Thoracic aorta (tissue), 2 donors: Measurements from ENCODE around the gene GTF2B. TPM values are rescaled to one million over a fixed set of nuclear protein-coding genes. Genes with fewer than 3 reads are reported as not detected.
"Not testable (repeated sequence)": the region's sequence is repeated elsewhere in the genome, so short reads cannot be mapped to it uniquely, and the experiment has no call there.

Experiments
- ATAC-seq: fragments of 150-250 bp; one replicate; pipeline ENCODE4 v1.8.0; 2017; ENCODE audit warnings: low read depth; ENCODE audit not compliant: insufficient number of reproducible peaks, low FRiP score
- DNase-seq: peaks from one replicate; pipeline ENCODE4 v3.0.0-alpha.2; 2020; ENCODE audit warnings: low spot score
- H3K27ac ChIP-seq, 2 donors: fragments of 200-600 bp; sonication (generic); 1 replicate in 1 of 2; 2 replicates in 1 of 2; pipeline ENCODE4 v1.5.1; 2016; ENCODE audit warnings: mild to moderate bottlenecking in 2 of 2, moderate library complexity in 2 of 2
- H3K27me3 ChIP-seq: fragments of 200-600 bp; sonication (generic); replicated peaks from 2 replicates; pipeline ENCODE4 v1.6.0; 2016; ENCODE audit warnings: mild to moderate bottlenecking; ENCODE audit not compliant: insufficient read depth
- H3K36me3 ChIP-seq: fragments of 200-600 bp; sonication (generic); one replicate; pipeline ENCODE4 v1.5.1; 2016
- H3K4me1 ChIP-seq, 2 donors: fragments of 200-600 bp; sonication (generic); 1 replicate in 1 of 2; 2 replicates in 1 of 2; pipeline versions ENCODE4 v1.5.1 to v1.6.0; 2016; ENCODE audit warnings: low read depth in 2 of 2, mild to moderate bottlenecking in 1 of 2; ENCODE audit not compliant: control insufficient read depth in 1 of 2
- H3K4me3 ChIP-seq: fragments of 200-600 bp; sonication (generic); 2 replicates; pipeline ENCODE4 v1.5.1; 2016; ENCODE audit warnings: mild to moderate bottlenecking
- H3K9me3 ChIP-seq: fragments of 200-600 bp; sonication (generic); 2 replicates; pipeline ENCODE4 v1.5.1; 2016
- total RNA-seq, 2 donors: library from RNA; depleted of rRNA; stranded (reverse); fragments of >200 nt; gene quantifications; one replicate each; pipeline versions ENCODE4 v1.1.0 to v1.2.3, GENCODE V29; 2016
- TF ChIP-seq, protein P1 (sequence below): fragments of 200-600 bp; sonication (generic); IDR thresholded peaks from one replicate; pipeline ENCODE4 v1.5.1; 2019; ENCODE audit warnings: antibody characterized with exemption

GTF2B gene
- total RNA-seq, 2 donors from 2014 or later = 17.3 to 27.4 TPM

DNA sequence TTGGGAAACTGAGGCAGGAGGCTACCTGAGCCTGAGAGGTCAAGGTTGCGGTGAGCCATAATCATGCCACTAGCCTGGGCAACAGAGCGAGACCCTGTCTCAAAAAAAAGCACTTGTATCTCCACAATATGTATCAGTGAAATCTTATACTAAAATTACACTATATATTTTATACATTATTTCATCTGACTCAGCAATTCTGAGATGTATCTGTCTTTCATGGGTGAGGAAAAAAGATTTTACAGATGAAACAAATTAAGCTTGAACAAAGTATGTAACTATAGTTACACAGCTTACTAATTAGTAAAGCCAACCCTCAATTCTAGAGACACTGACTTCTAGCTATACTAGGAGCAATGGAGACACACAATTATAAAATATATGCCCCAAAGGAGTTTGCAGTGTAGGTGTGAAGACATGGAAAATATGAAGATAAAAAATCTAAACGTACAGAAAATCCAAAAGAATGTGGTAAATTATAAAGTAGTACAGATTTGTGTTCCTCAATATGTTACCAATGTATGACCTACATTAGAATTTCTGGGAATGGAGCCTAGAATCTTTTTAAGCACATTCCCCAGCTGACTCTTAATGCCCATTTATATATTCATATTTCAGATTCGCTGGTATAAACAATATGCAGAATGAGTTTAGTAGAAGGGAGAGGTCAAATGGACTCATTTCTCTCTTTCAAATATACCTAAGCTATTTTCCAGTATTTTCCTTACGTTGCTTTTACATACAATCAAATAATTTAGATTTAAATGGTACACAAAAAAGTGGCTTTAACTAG lies 14.6 kb downstream of the GTF2B start:
- peaks cover 7 to 12% of the 10 kb centered on the region in 2 donors for H3K4me1 ChIP-seq
- no peak for DNase-seq
- no peak overlapping the region for H3K27ac ChIP-seq
- no peak overlapping the region for H3K4me3 ChIP-seq
- no peaks in the 10 kb centered on the region for H3K36me3 ChIP-seq
- H3K9me3 ChIP-seq = no peaks in the 10 kb centered on the region
- H3K27me3 ChIP-seq = no peaks in the 10 kb centered on the region
- ATAC-seq = no peak
- TF ChIP-seq, protein P1, sequence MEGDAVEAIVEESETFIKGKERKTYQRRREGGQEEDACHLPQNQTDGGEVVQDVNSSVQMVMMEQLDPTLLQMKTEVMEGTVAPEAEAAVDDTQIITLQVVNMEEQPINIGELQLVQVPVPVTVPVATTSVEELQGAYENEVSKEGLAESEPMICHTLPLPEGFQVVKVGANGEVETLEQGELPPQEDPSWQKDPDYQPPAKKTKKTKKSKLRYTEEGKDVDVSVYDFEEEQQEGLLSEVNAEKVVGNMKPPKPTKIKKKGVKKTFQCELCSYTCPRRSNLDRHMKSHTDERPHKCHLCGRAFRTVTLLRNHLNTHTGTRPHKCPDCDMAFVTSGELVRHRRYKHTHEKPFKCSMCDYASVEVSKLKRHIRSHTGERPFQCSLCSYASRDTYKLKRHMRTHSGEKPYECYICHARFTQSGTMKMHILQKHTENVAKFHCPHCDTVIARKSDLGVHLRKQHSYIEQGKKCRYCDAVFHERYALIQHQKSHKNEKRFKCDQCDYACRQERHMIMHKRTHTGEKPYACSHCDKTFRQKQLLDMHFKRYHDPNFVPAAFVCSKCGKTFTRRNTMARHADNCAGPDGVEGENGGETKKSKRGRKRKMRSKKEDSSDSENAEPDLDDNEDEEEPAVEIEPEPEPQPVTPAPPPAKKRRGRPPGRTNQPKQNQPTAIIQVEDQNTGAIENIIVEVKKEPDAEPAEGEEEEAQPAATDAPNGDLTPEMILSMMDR = no peak

DNA sequence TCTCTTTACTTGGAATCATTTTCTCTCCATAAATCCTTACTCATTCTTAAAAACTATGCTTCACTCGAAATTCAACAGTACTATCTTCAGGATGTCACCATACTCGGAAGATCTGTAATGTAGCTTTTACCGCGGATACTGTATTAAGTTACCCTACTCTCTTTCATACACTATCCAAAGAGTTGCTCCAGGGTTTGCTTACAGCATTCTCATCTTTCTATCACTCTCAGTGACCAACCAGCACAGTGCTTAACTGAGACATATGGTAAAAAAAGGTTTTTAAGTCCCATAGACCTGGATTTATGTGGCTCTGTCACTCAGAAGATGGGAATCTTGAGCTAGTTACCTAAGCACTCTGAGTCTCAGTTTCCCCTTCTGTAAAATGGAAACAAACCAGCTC lies 15.8 kb downstream of the GTF2B start:
- no peaks in the 10 kb centered on the region for H3K9me3 ChIP-seq
- no peak overlapping the region for H3K4me3 ChIP-seq
- DNase-seq (no peak), ATAC-seq (no peak)
- H3K27me3 ChIP-seq = no peaks in the 10 kb centered on the region
- no peak overlapping the region for H3K27ac ChIP-seq
- TF ChIP-seq, protein P1 = no peak
- no peaks in the 10 kb centered on the region for H3K36me3 ChIP-seq
- peaks cover 7 to 12% of the 10 kb centered on the region in 2 donors for H3K4me1 ChIP-seq

DNA sequence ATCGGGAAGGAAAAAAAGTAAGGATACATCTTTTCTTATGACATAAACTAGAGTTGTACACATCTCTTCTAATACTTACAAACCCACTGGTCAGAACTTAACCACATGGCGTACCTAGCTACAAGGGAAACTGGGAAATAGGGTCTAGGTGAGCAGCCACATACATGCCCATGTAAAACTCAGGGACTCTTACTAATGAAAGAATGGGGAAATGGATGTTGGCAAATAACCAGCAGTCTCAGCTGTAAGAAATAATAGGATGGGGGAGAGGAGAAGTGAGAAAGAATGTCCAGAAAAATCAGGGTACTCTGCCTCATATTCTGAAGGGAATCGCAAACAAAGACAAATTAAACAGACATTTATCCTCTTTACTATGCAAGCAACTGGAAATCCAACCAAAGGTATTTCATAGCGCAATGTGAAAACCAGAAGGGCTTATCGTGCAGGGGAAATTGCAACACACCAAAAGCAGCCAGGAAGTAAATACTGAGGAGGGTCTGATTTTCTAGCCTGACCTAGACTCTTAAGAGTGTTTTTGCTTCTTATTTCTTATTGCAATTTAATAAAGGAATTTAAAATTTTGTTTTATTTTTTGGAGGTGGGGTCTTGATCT lies 17.5 kb downstream of the GTF2B start:
- Histone ChIP-seq H3K9me3 (no peaks in the 10 kb centered on the region), H3K36me3 (no peaks in the 10 kb centered on the region), H3K27ac (no peak overlapping the region), H3K4me3 (no peak overlapping the region), H3K4me1 (peaks cover 9 to 13% of the 10 kb centered on the region in 2 donors), H3K27me3 (no peaks in the 10 kb centered on the region)
- DNase-seq (no peak), ATAC-seq (no peak)
- TF ChIP-seq, protein P1 = no peak

DNA sequence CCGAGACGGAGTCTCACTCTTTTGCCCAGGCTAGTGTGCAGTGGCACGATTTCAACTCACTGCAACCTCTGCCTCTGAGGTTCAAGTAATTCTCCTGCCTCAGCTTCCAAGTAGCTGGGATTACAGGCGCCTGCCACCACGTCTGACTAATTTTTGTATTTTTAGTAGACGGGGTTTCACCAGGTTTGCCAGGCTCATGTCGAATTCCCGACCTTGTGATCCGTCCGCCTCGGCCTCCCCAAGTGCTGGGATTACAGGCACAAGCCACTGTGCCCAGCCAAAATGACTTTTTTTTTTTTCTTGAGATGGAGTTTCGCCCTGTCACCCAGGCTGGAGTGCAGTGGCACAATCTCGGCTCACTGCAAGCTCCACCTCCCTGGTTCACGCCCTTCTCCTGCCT lies 21.7 kb downstream of the GTF2B start:
- DNase-seq = not testable (repeated sequence)

DNA sequence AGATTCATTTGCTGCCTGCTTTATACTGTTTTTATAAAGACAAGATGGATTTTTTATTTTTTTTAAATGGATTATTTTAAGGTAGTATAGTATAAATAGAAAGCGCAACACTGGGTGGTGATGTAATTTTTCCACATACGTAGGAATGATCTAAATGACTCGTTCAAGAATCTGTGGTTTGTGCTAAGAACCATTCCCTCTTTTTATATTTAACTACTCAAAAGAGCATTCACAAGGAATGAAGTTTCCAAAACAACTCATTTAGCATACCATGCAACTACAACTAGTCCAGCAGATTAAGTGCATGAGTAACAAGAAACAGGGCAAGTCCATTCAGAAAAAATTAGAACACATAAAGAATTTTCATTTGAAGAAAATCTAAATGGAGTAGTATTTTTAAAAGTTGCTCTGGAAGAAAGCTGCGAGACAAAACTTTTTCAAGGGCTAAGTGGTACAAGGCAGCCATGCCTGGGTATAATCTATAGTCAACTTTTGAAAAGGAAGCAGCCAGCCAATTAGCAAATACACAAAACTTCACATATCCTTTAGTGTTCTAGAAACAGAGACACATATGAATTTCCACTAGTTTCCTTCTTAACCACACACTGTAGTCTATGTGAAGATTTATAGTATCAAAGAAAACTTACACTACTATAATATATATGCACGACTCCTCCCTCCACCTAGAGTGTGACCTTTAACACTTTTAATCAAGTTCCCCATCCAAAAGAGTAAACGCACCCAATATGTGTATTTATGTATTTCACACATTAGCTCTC lies 23.4 kb downstream of the GTF2B start:
- TF ChIP-seq, protein P1 = no peak
- DNase-seq = no peak
- peaks cover 18 to 20% of the 10 kb centered on the region in 2 donors for H3K4me1 ChIP-seq
- H3K27ac ChIP-seq = peak overlapping the region in 1 of 2 donors; percentile 46
- no peaks in the 10 kb centered on the region for H3K9me3 ChIP-seq
- peak; percentile 88 for ATAC-seq
- H3K4me3 ChIP-seq = no peak overlapping the region
- peaks cover 7% of the 10 kb centered on the region for H3K36me3 ChIP-seq
- H3K27me3 ChIP-seq = no peaks in the 10 kb centered on the region

More for the DNA sequence above, 21.7 kb downstream of the GTF2B start:
- H3K27me3 ChIP-seq, H3K9me3 ChIP-seq, H3K36me3 ChIP-seq, H3K4me3 ChIP-seq, H3K27ac ChIP-seq, ATAC-seq: not testable (repeated sequence)
- peaks cover 18 to 20% of the 10 kb centered on the region in 2 donors for H3K4me1 ChIP-seq
